Kidney capillary endothelial cell (primary cell): ENCODE results near the gene UGCG.
A peak's percentile ranks its signal among the peaks of the same experiment; 100 is the strongest.
"Not testable (repeated sequence)": the region's sequence is repeated elsewhere in the genome, so short reads cannot be mapped to it uniquely, and the experiment has no call there.

Experiments
- DNase-seq: peaks from one replicate; pipeline ENCODE4 v3.0.0-alpha.2; 2018; ENCODE audit warnings: low spot score

UGCG gene

DNA sequence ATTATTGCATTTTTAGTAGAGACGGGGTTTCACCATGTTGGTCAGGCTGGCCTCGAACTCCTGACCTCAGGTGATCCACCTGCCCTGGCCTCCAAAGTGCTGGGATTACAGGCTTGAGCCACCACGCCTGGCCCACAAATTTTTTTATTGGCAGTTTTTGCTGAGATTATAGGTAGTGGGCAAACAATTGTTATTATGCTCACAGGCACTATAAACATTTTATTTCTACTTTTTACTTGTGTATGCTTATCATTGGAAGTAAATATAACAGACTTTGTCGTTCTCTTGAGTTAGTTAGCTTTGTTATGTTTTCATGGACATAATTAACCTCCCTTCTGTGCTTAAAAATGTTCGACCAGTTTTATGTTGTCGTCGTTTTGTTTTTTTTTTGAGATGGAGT is 23.9 kb downstream of the UGCG start:
- DNase-seq = no peak

DNA sequence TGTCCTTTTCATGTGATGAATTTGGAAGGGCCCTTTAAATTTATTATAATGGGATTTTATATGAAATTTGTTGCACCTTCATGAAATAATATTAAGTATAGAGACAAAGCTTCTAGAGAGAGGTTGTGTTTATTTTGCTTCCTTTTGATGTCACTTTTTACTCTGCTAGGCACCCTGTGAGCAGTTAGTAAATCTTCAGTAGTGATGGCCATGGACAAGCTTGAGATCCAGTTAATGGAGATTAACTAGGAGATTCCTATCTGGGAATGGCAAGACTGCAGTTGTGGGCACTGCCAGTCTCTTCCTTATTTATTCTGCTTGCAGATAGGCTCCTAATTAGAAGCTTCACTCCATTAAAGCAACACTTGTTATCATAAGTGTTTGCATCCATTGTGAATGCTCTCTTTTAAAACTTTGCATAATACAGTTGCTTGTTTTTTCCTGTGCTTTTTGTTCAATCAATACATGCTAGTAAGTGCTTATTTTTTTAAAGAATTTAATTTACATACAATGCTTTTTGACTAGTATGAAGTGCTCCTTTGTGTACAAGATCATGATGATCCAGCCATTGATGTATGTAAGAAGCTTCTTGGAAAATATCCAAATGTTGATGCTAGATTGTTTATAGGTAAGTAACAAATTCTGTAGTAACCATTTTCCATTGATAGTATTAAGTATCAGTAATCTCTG is 25.9 kb downstream of the UGCG start:
- DNase-seq = no peak

DNA sequence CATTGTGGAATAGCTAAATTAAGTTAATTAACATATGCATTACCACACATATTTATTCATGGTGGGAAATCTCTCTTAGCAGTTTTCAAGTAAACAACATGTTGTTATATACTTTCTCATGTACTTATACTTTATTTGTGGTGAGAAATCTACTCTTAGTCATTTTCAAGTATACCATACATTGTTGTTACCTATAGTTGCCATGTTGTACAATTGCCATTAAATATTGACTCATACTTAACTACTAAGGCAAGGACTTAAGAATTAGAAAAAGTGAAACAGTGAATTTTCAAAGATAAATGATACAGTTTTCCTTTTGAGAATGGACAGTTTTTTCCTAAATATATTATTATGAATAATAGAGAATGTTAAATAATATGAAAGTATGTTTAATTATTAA is 27.7 kb downstream of the UGCG start:
- DNase-seq = no peak

DNA sequence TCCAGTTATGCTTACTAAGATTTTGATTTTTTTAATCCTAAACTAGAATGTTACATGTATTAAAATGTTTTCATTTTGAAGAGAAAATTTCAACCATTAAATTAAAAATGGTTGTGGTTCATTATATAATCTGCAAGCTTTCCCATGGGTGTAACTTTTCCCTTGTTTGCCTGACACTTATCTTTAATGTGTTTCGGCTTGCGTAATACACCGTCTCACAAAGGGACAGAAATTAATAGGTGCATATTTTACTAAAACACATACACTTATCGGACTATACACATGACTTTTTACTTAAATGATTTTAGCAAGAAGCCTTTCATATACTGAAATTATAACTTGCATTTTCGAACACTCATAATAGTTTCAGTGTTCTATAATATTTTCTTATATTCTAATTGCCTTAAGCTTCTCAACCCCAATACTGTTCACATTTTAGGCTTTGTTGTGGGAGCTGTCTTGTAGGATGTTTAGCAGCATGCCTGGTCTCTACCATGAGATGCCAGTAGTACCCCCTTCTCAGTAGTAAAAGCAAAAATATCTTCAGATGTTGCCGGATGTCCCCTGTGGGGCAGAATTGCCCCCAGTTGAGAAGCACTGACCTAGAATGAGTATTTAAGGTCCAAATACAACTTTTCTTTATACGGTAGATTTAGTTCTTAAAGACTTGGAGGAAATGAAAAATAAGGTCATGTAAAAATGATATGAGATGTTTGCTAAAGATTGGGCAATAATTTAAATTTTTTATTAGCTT is 28.6 kb downstream of the UGCG start:
- no peak for DNase-seq

DNA sequence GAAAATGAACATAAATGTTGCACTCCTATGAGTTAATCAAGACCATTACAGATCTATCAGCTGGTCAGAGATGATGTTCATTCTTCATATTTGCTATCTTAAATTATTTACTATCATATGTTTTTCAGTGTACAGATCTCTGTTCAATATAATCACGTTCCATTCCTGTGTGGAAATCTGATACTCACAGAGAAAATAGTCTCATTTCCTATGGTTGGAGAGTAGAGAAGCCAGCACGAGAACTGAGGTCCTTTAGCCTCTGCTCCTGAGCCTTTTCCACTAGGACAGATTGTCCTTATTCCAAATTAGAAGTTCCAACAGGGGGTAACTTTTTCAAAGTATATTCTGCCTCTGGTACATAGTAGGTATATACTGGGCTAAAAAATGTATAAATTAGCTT is 29.2 kb downstream of the UGCG start:
- no peak for DNase-seq

DNA sequence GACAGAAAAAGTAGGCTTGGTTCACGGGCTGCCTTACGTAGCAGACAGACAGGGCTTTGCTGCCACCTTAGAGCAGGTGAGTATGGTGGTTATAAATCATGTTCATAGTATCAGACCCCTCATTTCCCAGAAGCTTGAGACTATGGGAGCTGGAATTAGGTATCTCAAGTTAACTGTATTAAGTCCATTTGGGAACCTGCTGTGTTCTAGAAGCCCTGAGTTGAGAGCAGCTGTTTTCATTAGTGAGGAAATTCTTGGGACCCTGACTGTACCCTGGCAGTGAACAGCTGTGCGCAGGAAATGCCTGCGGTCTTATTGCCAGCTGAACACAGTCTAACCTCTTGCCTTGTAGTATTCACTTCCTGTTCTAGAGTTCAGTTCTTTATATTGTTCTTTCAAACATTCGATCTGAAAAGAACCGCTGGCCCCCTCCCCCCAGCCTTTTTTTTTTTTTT is 29.8 kb downstream of the UGCG start:
- DNase-seq = peak; percentile 89

DNA sequence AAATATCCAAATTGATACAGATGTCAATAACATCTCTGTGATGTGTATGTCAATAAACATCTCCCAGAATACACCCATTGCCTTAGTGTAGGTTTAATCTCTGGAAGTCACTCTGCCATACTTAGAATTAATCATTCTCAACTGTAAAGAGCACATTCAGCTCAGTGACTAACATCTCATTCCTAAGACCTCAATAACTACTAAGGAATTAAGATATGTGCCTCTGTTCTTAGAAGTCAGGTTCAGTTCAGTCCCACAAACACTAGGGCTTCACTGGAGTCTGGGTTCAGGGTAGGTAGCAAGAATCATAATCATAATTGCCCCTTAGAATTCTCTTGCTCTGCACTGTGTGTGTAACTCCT is 31.7 kb downstream of the UGCG start:
- no peak for DNase-seq

DNA sequence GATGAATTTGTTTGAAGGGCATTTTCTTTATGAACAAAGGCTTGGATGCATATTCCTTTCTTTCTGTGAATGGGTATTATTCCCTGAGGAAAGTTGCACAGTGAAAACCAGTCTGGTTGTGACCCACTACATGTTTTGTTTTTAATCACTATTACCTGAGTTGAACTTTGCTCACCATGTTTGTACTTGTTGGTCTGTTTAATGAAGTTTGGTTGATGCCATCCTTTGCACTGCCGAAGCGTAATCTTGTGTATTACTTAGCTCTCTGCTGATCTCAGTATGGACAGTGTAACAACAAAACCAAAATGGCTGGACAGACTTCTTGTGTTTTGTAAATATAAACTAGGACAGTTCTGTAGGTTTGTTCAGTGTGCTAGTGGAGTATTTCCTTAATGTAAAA is 38.1 kb downstream of the UGCG start:
- DNase-seq = no peak

DNA sequence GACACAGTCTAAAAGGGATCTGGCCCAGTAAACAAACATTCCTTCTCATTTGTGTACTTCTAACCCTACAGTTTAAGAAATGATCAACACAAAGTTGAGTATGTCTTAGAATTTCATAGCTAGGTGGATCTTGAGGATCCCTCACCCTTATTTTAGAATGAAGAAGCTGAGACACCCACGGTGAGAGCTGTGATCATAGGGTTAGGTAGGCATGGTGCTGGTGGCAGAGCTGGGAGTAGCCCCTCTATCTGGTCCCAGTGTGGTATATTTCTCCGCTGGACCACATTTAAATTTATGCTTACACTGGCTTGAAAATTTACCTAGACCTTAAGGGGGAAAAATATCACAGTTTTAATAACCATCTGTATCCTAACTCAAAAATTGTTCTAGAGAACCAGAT is 39.8 kb downstream of the UGCG start:
- no peak for DNase-seq

DNA sequence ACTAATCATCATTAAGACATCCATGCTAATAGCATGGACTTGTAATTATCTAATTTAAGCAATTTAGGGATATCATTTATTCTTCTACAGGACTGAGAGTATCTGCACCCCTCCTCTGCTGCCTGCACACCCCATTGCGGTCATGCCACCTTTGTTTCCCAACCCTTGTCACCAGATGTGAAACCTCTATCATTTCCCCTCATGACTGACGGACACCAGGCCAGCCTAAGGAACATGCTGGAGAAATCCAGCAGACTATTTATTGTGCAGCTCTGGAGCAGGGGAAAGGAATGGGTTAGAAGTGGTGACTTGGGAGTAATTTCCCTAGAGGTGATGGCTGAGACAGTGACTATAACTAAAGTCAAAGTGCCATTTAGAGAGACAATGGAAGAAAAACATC is 40.7 kb downstream of the UGCG start:
- DNase-seq = no peak

DNA sequence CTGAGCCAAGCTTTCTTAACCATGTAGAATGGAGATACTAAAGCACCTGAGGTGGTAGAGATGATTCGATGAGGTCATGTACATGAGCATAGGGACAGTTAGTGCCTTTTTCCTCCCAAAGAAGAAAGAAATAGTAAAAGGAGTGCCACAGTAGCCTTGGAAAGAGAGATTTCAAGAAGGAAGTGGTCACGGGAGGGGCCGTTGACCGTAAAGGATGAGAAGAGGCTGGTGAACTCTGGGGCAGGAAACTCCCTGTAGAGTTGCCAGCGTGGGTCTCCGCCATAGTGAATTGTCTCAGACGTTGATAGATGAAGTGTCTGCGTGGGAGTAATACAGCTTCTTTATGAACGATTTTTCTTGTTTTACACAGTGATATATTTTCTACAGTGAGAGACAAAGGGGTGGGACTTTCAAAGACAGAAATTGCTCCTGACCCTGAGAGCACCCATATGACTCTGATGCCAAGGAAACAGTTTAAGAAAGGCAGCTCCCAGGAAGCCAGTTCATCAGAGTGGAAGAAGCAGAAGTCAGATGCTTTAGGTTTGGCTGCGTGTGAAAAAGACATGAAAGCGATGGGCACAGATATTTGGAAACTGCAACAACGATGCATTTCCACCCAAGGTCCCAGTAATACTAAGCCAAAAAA is 41.3 kb downstream of the UGCG start:
- no peak for DNase-seq

DNA sequence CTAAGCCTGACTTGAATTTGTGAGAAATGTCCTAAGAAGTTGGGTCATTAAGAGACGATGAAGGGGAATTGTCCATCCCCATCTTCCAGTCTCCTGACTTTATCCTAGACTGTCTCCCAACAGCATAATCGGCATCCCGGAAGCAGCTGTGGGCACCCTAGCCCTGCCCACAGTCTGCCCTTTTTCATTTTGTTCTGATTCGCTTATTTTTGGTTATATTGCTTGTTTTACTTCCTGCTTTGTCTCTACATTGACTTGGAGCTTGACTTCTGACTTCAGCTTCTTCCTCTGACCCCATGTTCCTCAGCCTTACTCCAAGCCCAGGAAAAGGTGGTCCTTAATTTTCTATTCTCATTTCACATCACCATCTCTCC is 41.8 kb downstream of the UGCG start:
- no peak for DNase-seq

DNA sequence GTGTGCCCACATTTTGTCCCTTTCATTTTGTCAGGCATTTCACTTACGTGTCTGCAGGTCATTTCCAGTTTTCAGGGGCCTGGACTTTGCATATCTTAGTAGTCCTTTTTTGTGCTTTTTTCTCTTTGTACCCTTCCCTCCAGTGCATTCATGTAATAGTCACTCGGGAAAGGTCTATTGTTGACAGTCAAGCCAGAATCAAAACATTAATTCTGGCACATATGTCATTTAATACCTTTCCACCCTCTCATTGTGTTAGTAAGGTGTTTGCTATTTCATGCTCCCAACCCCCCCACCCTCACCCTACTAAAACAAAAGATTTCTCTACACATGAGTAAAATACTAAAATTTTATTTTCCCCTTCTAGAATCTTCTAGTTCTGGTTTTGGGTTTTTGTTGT is 42.7 kb downstream of the UGCG start:
- DNase-seq = no peak

DNA sequence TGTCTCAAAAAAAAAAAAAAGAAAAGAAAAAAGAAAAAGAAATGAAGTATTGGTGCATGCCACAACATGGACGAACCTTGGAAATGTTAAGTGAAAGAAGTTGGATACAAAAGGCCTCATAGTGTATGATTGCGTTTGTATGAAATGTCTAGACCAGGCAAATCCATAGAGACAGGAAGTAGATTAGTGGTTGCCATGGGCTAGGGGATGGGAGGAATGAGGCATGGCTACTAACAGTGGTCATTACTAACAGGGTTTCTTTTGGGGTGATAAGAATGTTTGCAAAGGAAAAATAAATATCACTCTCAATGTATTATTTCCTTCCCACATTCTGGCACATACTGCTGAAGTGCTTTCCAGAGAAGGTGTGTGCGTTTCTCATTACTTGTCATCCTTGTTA is 44.1 kb downstream of the UGCG start:
- no peak for DNase-seq

DNA sequence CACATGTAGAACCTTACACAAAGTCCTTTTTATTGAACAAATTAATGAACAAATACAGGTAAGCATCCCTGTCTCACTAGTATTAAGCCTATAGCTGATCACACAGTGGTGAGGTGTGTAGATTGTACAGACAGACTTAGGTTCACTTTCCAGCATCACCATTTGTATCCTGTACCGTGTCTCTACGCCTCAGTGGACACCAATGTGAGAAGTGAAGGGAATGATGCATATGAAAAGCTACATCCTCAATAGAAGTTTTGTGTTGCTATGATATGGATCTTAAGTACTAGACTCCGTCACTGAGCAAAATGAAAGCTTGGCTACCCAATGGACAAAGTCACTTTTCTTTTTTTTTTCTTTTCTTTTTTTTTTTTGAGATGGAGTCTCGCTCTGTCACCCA is 46.6 kb downstream of the UGCG start:
- no peak for DNase-seq

DNA sequence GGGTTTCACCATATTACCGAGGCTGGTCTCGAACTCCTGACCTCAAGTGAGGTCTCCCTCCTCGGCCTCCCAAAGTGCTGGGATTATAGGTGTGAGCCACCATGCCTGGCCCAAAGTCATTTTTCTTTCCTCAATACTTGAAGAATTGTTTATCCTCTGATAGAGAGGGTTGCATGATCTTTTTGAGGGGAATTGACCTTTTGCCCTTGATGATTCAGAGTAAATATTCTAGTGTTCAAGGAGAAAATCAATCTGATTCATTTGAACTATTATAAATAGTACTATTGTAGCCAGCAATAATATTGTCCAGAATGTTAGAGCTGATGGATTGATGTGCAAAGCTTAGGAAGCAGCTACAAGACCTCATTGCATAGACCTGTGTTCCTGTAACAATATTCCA is 47.1 kb downstream of the UGCG start:
- DNase-seq = no peak

DNA sequence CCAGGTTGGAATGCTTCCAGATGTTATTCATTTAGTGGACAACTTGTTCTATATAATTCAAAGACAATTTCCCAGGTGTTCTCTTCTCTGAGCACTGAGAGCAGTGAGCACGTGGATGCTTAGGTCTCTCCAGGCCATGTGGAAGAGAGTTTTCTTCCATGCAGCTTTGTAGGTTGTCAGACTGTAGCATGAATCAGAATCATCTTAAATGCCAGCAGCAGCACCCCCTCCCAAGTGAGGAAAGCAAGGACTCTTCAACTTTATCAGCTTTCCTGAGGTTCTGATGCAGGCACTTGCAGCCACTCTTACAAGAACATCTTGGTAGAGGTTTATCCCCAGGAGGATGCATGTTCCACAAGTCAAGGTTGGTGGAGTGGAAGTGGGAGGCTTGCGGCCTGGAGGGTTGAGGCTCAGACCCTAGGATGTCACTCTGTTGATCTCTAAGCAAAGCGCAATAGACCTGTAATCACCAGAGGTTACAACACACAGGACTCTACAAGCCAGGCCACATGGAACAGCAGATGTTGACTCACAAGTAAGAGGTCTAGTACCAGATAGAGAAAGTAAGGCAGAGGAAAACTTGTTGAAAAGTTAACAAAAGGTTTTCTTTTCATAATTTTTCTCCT is 47.7 kb downstream of the UGCG start:
- DNase-seq = no peak

DNA sequence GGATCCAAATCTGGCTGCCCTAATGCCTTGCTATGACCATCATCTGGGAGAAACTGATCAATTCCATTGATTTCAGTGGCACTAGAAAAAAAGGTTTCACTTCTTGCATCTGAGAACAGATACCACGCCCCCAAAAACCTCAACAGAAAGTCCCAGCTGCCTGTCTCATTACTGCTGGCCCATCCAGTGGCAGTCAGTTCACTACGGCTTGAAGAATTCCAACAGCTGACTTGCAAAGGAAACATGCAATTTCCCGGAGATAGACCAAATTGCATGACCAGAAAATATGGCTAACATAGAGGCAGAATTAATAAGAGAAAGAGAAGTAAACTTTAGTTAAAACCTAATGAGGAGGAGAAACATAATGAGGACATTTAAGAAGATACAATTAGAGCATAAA is 48.6 kb downstream of the UGCG start:
- DNase-seq = no peak

DNA sequence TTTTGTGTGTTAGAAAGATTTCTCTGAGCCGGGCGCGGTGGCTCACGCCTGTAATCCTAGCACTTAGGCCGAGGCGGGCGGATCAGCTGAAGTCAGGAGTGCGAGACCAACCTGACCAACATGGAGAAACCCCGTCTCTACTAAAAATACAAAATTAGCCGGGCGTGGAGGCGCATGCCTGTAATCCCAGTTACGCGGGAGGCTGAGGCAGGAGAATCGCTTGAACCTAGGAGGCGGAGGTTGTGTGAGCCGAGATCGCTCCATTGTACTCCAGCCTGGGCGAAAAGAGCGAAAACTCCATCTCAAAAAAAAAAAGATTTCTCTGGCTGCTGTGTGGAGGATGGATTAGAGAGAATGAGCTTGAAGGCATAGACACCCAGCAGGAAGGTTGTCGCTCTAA is 51.5 kb downstream of the UGCG start:
- DNase-seq = not testable (repeated sequence)

DNA sequence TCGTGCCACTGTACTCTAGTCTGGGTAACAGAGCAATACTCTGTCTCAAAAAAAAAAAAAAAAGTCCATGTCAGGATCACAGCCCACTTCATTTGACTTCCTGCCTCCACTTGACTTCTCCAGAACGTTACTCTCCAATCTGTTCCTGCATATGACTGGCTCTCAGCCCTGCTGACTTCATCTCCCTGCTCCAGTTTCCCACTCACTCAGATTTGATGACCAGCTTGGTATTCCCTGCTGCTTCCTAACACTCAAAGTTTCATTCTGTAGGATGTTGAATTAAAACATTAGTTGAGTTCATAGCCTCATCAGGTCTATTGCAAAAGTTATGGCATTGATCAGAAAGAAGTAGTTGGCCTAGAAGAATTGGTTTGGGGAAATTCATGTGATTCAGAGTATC is 52.3 kb downstream of the UGCG start:
- no peak for DNase-seq

DNA sequence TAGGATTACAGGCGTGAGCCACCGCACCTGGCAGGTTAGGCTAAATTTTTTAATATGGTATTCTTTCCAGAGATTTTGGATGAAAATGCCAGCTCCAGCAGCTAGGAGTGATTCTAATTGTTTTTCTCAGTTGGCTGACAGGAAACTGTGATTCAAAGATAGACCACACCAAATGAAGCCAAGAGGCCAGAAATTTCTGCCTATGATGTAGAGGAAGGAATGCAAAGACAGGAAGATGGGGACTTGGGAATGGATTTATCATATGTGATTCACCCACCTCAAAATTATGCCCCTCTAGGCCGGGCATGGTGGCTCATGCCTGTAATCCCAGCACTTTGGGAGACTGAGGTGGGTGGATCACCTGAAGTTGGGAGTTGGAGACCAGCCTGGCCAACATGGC is 53.3 kb downstream of the UGCG start:
- no peak for DNase-seq

DNA sequence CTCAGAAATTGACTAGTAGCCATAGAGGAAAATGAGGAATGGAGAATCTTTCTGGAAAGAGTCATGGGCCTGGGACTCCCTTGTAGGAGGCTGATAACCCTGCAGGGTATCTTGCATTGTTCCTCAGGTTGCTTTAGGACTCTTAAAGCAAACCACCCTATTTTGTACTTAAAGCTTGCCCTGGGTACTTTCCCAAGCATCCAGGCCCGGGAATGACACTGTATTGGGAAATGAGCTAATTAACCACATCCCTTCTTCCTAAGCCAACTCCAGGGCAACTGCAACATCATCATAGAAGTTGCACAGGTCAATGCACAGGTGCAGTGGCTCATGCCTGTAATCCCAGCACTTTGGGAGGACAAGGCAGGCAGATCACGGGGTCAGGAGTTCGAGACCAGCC is 55.9 kb downstream of the UGCG start:
- no peak for DNase-seq

DNA sequence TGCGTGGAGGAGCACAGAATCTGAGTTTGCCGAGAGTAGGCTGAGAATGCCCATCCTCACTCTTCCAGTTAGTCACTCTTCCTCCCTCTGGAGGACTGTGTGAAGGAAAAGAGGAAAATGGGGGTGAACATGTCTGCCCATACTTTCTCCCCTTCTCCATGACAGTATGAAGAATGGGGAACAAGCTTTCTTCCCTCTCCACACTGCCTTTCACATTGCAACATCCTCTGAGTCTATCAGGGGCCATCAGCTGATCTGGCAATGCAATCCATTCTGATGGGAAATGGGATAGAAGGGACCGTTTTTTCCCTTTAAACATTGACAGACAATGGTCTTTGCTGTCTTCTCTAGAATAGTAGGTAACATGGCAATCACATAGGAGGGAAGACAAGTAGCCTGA is 56.8 kb downstream of the UGCG start:
- DNase-seq = no peak
